Measurements from ENCODE around the gene CPNE9. TPM values are rescaled to one million over a fixed set of nuclear protein-coding genes. Genes with fewer than 3 reads are reported as not detected.

CPNE9 gene
- total RNA-seq, 1 experiment from 2014 or later: not detected

DNA sequence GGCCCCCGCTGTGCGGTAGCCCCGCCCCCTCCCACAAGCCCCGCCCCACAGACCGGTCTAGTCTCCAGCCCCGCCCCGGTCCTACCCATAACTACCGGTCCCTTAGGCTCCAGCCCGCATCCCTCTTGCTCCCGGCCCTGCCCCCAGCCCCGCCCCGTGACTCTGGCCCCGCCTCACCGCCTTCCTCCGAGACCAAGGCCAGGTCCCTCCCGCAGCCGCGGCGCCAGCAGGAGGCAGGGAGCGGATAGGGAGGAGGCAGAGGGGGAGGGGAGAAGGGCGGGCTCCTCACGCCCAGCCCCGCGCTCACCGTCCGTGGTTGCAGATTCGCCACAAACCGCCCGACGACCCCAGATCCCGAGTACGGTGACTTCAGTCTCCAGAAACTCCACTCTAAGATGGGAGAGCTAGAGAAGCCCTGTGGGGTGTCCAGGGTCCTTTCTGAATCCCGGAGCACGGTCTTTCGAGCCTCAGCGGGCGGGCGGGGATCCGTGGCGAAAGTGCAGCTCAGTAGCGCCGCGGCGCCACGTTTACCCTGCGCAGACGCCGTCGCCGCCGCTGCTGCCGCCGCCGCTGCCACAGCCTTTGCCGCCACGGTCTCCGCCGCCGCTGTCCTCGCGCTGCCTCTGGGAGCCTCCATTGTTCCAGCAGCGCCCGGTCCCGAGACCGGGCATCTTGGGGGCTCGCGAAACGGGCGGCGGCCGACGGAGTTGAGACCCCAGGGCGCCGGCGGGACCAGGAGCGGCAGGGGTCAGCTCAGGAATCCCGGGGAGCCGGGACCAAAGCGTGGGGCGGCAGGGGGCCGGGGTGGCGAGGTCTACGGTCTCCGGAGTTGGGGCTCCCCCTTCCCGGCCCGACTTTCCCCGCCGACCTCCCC lies 27.8 kb downstream of the CPNE9 start, which contains the start of gene BRPF1:
Gene BRPF1, plus strand, starts transcription at position 530 of the 874 bp plus-strand sequence. CDS start 2,406 bp downstream, outside the sequence.
- peak within 1 kb of the TSS; percentile 100 for H3K27ac ChIP-seq
- peak; percentile 95 to 99 for DNase-seq (ENCODE audit: low read depth in 1 of 2, low spot score in 2 of 2)
- H3K27me3 ChIP-seq (replicated peaks): no peaks in the 10 kb centered on the region
- H3K4me1 ChIP-seq (replicated peaks): peaks cover 14% of the 10 kb centered on the region
- peaks cover 45% of the 10 kb centered on the region for H3K36me3 ChIP-seq
- H3K9me3 ChIP-seq (replicated peaks): 0 out of 2 replicates have a peak, but pooled peaks cover 3% of the 10 kb centered on the region
- H3K4me3 ChIP-seq: peak within 1 kb of the TSS; percentile 95

DNA sequence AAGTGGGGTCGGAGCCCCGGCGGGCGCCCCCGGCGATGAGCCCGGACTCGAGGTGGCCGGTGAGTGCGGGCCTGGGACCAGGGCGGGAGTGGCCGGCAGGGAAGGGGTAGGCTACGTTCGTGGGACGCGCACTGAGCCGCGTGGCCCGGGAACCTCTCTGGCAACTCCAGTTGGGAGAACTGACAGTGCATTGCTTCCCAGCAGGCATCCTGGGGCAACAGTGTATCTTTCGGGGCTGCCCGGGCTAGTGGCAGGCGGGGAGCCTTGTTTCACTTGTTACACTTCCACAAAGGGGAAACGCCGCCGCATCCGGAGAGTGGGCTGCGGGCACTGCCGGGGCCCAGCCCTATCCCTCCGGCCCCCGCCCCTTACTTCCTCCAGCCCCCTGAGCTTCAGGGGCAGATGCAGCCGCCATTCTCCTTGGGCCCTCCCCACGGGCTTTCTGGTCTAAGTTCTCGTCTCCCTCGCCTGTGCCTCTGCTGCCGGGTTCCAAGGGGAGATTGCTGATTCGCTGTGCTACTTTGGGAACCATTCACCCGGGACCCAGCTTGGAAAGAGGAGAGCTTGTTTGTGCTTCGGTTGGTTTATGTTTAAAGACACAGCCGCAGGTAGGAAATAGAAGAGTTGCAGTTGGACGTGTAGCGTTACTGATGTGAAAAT lies 28.6 kb downstream of the CPNE9 start:
- DNase-seq (ENCODE audit: low read depth in 1 of 2, low spot score in 2 of 2): no peak
- H3K9me3 ChIP-seq (replicated peaks): 0 out of 2 replicates have a peak, but pooled peaks cover 3% of the 10 kb centered on the region
- H3K4me1 ChIP-seq (replicated peaks): peaks cover 14% of the 10 kb centered on the region
- peak overlapping the region; percentile 100 for H3K27ac ChIP-seq
- H3K4me3 ChIP-seq: peak overlapping the region; percentile 95
- peaks cover 52% of the 10 kb centered on the region for H3K36me3 ChIP-seq
- no peaks in the 10 kb centered on the region for H3K27me3 ChIP-seq (replicated peaks)

DNA sequence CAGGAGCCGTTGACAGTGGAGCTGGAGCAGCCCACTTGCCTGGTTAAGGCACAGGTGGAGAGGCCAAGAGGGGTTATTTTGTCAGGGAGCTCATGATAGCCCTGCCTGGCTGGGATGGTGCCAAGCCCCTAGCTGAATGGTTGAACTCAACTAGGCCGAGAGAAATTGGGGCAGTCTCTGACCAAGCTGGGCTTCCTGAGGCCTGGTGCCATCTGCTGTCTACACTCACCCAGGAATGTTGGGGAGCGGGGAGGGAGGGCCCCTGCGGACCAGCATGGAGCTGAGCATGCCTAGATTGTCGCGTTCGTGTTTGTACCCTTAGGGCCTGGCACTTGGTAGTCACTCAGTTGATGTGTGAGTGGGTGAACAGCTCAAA lies 29.1 kb downstream of the CPNE9 start:
- Histone ChIP-seq H3K4me3 (peak overlapping the region; percentile 95), H3K27me3 (replicated peaks) (no peaks in the 10 kb centered on the region), H3K36me3 (peaks cover 56% of the 10 kb centered on the region), H3K9me3 (replicated peaks) (0 out of 2 replicates have a peak, but pooled peaks cover 3% of the 10 kb centered on the region), H3K4me1 (replicated peaks) (peaks cover 14% of the 10 kb centered on the region), H3K27ac (no peak overlapping the region)
- DNase-seq (ENCODE audit: low read depth in 1 of 2, low spot score in 2 of 2): no peak

GRCh38 chr3:9736831-9737230 lies 33.2 kb downstream of the CPNE9 start:
- no peaks in the 10 kb centered on the region for H3K9me3 ChIP-seq (replicated peaks)
- peaks cover 93% of the 10 kb centered on the region for H3K36me3 ChIP-seq

GRCh38 chr3:9739181-9739580 lies 35.5 kb downstream of the CPNE9 start:
- no peak overlapping the region for H3K4me3 ChIP-seq
- no peak for DNase-seq (ENCODE audit: low read depth in 1 of 2, low spot score in 2 of 2)
- no peaks in the 10 kb centered on the region for H3K27me3 ChIP-seq (replicated peaks)
- H3K4me1 ChIP-seq (replicated peaks): no peaks in the 10 kb centered on the region
- no peak overlapping the region for H3K27ac ChIP-seq
- H3K36me3 ChIP-seq: peaks cover 97% of the 10 kb centered on the region
- H3K9me3 ChIP-seq (replicated peaks): no peaks in the 10 kb centered on the region

More at GRCh38 chr3:9736831-9737230, 33.2 kb downstream of the CPNE9 start:
- Histone ChIP-seq H3K4me1 (replicated peaks) (peaks cover 7% of the 10 kb centered on the region), H3K27ac (no peak overlapping the region), H3K27me3 (replicated peaks) (no peaks in the 10 kb centered on the region), H3K4me3 (no peak overlapping the region)
- DNase-seq (ENCODE audit: low read depth in 1 of 2, low spot score in 2 of 2): no peak

- no peak overlapping the region for H3K27ac ChIP-seq
- H3K36me3 ChIP-seq: peaks cover 100% of the 10 kb centered on the region
- H3K9me3 ChIP-seq (replicated peaks): no peaks in the 10 kb centered on the region
- H3K4me1 ChIP-seq (replicated peaks): no peaks in the 10 kb centered on the region; the same call in 1 of the 2 replicates
- DNase-seq (ENCODE audit: low read depth in 1 of 2, low spot score in 2 of 2): no peak
- no peak overlapping the region for H3K4me3 ChIP-seq
- no peaks in the 10 kb centered on the region for H3K27me3 ChIP-seq (replicated peaks)
These were observed 38.9 kb downstream of the CPNE9 start for GRCh38 chr3:9742560-9742959.

DNA sequence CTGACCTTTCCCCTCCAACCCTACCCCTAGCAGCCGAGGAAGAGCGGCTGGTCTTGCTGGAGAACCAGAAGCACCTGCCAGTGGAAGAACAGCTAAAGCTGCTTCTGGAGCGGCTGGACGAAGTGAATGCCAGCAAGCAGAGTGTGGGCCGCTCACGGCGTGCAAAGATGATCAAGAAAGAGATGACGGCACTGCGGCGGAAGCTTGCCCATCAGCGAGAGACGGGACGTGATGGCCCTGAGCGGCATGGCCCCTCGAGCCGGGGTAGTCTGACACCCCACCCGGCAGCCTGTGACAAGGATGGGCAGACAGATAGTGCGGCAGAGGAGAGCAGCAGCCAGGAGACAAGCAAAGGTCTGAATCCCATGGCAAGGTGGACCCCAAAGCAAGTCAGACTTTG lies 39.9 kb downstream of the CPNE9 start:
- Histone ChIP-seq H3K9me3 (replicated peaks) (no peaks in the 10 kb centered on the region), H3K27ac (no peak overlapping the region), H3K4me1 (replicated peaks) (no peaks in the 10 kb centered on the region; the same call in none of the 2 replicates), H3K4me3 (no peak overlapping the region), H3K27me3 (replicated peaks) (no peaks in the 10 kb centered on the region), H3K36me3 (peaks cover 99% of the 10 kb centered on the region)
- DNase-seq (ENCODE audit: low read depth in 1 of 2, low spot score in 2 of 2): no peak

DNA sequence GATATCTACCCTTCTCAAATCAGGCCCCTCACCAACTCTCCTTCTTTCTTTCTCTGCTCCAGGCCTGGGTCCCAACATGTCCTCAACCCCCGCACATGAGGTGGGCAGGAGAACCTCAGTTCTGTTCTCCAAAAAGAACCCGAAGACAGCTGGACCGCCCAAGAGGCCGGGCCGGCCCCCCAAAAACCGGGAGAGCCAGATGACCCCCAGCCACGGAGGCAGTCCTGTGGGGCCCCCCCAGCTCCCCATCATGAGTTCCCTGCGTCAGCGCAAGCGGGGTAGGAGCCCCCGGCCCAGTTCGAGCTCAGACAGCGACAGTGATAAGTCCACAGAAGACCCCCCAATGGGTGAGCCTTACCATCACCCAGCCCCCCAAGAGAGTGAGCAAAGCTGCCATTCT lies 40.5 kb downstream of the CPNE9 start:
- no peak overlapping the region for H3K4me3 ChIP-seq
- no peak overlapping the region for H3K27ac ChIP-seq
- no peaks in the 10 kb centered on the region for H3K27me3 ChIP-seq (replicated peaks)
- no peak for DNase-seq (ENCODE audit: low read depth in 1 of 2, low spot score in 2 of 2)
- no peaks in the 10 kb centered on the region for H3K9me3 ChIP-seq (replicated peaks)
- H3K4me1 ChIP-seq (replicated peaks): peaks cover 6% of the 10 kb centered on the region
- peaks cover 99% of the 10 kb centered on the region for H3K36me3 ChIP-seq

DNA sequence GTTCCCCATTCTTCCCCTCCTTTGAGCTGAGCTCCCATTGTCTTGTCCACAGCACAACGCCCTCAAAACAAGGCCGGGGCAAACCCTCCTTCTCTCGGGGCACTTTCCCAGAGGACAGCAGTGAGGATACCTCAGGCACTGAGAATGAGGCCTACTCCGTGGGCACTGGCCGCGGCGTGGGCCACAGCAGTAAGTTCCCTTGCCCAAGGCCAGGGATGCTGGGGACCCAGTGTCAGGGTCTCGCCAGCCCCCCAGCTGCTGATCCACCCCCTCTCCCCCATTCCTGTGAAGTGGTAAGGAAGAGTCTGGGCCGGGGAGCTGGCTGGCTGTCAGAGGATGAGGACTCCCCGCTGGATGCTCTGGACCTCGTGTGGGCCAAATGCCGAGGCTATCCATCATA lies 41.9 kb downstream of the CPNE9 start:
- H3K9me3 ChIP-seq (replicated peaks): no peaks in the 10 kb centered on the region
- H3K4me1 ChIP-seq (replicated peaks): peaks cover 12% of the 10 kb centered on the region
- no peak overlapping the region for H3K27ac ChIP-seq
- no peak overlapping the region for H3K4me3 ChIP-seq
- peaks cover 88% of the 10 kb centered on the region for H3K36me3 ChIP-seq
- no peak for DNase-seq (ENCODE audit: low read depth in 1 of 2, low spot score in 2 of 2)
- no peaks in the 10 kb centered on the region for H3K27me3 ChIP-seq (replicated peaks)

DNA sequence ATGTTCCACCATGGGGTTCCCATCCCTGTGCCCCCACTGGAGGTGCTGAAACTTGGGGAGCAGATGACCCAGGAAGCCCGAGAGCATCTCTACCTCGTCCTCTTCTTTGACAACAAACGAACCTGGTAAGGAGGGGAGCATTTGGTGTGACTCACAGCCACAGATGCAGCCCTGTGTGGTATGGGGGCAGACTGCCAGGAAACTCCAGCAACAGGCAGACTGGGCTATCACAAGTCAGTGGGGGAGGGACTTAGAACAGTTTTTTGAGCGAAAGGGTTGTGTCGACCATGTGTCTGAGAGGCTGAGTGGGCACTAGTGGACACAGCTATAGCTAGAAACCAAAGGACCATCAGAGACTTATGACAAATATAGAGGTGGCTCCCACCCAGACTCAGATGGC lies 42.7 kb downstream of the CPNE9 start:
- Histone ChIP-seq H3K9me3 (replicated peaks) (no peaks in the 10 kb centered on the region), H3K36me3 (peaks cover 86% of the 10 kb centered on the region), H3K27ac (no peak overlapping the region), H3K4me3 (no peak overlapping the region), H3K4me1 (replicated peaks) (peaks cover 17% of the 10 kb centered on the region), H3K27me3 (replicated peaks) (no peaks in the 10 kb centered on the region)
- DNase-seq (ENCODE audit: low read depth in 1 of 2, low spot score in 2 of 2): no peak

GRCh38 chr3:9747267-9747666 lies 43.6 kb downstream of the CPNE9 start:
- Histone ChIP-seq H3K27ac (no peak overlapping the region), H3K4me1 (replicated peaks) (peaks cover 17% of the 10 kb centered on the region), H3K9me3 (replicated peaks) (no peaks in the 10 kb centered on the region), H3K4me3 (no peak overlapping the region), H3K27me3 (replicated peaks) (no peaks in the 10 kb centered on the region), H3K36me3 (peaks cover 84% of the 10 kb centered on the region)
- DNase-seq (ENCODE audit: low read depth in 1 of 2, low spot score in 2 of 2): no peak

DNA sequence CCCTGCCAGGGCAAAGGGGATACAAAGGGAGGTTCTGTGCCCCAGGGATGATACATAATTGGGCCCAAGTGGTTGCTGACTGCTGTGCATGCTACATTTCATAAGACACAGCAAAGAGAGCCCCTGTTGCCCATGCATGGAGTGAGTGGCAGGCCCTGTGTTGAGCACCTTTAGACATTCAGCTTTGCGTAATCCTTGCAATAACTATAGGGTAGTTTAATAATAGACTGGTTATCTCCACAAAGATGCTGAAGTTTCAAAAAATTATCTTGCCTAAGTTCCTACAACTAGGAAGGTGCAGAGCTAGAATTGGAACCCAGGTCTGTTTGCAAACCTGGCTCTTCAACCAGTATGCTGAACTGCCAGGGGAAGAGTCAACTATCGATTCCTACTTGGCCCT lies 44.4 kb downstream of the CPNE9 start:
- no peak for DNase-seq (ENCODE audit: low read depth in 1 of 2, low spot score in 2 of 2)

GRCh38 chr3:9749296-9749644 lies 45.6 kb downstream of the CPNE9 start:
- Histone ChIP-seq H3K27ac (peak overlapping the region; percentile 32), H3K36me3 (peaks cover 69% of the 10 kb centered on the region), H3K4me1 (replicated peaks) (peaks cover 17% of the 10 kb centered on the region), H3K4me3 (peak overlapping the region; percentile 46), H3K27me3 (replicated peaks) (no peaks in the 10 kb centered on the region), H3K9me3 (replicated peaks) (no peaks in the 10 kb centered on the region)
- peak in 1 of 2 experiments; percentile 54 for DNase-seq (ENCODE audit: low read depth in 1 of 2, low spot score in 2 of 2)

More for the DNA sequence above, 44.4 kb downstream of the CPNE9 start:
- H3K27ac ChIP-seq: no peak overlapping the region
- H3K4me3 ChIP-seq: no peak overlapping the region
- peaks cover 82% of the 10 kb centered on the region for H3K36me3 ChIP-seq
- no peaks in the 10 kb centered on the region for H3K9me3 ChIP-seq (replicated peaks)
- H3K4me1 ChIP-seq (replicated peaks): peaks cover 17% of the 10 kb centered on the region
- no peaks in the 10 kb centered on the region for H3K27me3 ChIP-seq (replicated peaks)

All from SJSA1 (cell line).